ENCODE results near the gene HYAL3.

Gene HYAL3

DNA sequence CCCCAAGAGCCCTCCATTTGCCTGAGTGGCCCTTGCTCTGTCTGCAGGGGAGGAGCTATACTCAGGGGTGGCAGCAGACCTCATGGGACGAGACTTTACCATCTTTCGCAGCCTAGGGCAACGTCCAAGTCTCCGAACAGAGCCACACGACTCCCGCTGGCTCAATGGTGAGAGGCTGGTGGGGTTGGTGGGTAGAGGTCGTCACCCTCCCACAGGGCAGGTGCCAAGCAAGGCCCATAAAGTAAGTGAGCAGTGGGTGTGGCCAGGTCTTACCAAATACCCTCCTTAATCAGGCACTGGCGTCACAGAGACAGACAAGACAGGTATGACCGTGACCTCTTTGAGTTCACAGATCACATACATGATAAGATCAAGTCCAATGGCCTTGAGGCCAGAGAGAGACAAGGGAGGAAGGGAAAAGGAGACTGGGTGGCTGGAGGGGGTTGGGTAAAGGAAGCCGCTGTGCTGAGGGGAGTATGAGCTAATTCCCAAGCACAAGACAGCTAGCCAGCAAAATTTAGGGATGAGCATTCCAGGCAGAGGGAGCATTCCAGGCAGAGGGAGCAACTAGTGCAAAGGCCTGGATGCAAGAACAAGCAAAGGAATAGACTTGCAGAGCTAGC, 27.8 kb downstream of the HYAL3 start:
- DNase-seq (ENCODE audit: low read depth): no peak
- TF ChIP-seq, protein P1, sequence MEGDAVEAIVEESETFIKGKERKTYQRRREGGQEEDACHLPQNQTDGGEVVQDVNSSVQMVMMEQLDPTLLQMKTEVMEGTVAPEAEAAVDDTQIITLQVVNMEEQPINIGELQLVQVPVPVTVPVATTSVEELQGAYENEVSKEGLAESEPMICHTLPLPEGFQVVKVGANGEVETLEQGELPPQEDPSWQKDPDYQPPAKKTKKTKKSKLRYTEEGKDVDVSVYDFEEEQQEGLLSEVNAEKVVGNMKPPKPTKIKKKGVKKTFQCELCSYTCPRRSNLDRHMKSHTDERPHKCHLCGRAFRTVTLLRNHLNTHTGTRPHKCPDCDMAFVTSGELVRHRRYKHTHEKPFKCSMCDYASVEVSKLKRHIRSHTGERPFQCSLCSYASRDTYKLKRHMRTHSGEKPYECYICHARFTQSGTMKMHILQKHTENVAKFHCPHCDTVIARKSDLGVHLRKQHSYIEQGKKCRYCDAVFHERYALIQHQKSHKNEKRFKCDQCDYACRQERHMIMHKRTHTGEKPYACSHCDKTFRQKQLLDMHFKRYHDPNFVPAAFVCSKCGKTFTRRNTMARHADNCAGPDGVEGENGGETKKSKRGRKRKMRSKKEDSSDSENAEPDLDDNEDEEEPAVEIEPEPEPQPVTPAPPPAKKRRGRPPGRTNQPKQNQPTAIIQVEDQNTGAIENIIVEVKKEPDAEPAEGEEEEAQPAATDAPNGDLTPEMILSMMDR (conservative IDR thresholded peaks at IDR 0.05; ENCODE audit: low read depth, low read length): no peak
- no peak overlapping the region for H3K4me3 ChIP-seq (ENCODE audit: low read length)

DNA sequence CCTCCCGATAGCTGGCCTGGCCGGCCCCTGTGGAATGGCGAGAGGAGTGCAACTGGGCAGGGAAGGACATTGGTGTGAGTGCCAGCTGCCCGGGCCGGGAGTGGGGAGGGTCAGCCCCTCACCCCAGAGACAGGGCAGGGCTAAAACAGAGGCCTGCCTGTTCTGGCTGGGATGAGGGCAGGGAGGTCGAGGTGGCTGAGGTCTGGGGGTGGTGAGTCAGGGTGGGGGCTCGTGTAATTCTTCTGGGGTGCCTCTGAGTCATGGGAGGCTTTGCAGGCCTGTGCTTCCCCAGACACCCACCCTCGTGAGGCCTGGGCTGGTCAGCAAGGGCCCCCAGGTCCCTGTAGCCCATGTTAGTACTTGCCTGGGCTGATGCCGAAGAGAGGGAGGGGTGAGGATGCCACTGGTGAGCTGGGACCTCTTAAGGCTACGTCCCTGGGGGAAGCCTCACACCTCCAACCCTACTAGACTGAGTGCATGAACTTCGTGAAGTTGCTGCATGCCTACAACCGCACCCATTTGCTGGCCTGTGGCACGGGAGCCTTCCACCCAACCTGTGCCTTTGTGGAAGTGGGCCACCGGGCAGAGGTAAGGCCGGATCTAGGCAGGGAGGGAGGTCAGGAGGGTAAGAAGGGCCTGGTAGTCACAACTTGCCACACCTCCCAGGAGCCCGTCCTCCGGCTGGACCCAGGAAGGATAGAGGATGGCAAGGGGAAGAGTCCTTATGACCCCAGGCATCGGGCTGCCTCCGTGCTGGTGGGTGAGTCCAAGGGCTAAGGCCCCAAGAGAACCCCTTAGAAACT, 28.6 kb downstream of the HYAL3 start:
- H3K4me3 ChIP-seq (ENCODE audit: low read length): peak overlapping the region; percentile 51
- no peak for DNase-seq (ENCODE audit: low read depth)
- TF ChIP-seq, protein P1 (conservative IDR thresholded peaks at IDR 0.05; ENCODE audit: low read depth, low read length): no peak

DNA sequence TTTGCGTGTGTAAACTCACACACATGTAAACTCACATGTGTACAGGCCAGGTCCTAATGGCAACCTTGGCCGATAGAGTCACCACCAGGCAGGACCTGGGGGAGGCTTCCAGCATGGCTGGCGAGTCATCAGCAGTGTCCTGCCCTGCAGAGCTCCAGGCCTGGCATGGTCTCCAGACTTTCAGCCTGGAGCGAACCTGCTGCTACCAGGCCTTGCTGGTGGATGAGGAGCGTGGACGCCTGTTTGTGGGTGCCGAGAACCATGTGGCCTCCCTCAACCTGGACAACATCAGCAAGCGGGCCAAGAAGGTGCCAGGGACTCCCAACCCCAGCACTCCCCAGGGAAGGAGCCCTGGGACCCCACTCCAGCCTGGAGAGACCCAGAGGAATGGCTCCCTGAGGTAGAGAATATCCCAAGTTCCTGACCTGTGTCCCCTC, 29.2 kb downstream of the HYAL3 start:
- H3K4me3 ChIP-seq (ENCODE audit: low read length): peak overlapping the region; percentile 51
- DNase-seq (ENCODE audit: low read depth): no peak
- TF ChIP-seq, protein P1 (conservative IDR thresholded peaks at IDR 0.05; ENCODE audit: low read depth, low read length): no peak

DNA sequence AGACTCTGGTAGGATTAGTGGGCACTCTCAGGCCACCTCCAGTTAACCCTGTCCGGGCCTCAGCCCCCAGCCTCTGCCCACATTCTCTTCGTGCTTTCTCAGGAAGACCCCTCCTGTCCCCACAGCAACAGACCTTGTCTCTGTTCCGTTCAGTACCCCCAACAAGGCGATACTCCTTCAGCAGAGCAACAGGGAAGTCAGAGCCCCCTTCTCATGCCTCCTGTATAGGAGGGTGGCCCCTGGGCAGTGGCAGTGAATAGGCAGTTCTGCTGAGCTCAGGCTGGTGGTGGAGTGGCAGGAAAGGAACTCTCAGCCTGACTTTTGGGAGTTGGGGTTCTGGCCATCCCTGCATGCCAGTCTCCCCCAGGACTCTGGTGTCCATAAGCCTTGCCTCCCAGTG, 29.7 kb downstream of the HYAL3 start:
- no peak for DNase-seq (ENCODE audit: low read depth)
- TF ChIP-seq, protein P1 (conservative IDR thresholded peaks at IDR 0.05; ENCODE audit: low read depth, low read length): no peak
- peak overlapping the region; percentile 51 for H3K4me3 ChIP-seq (ENCODE audit: low read length)

DNA sequence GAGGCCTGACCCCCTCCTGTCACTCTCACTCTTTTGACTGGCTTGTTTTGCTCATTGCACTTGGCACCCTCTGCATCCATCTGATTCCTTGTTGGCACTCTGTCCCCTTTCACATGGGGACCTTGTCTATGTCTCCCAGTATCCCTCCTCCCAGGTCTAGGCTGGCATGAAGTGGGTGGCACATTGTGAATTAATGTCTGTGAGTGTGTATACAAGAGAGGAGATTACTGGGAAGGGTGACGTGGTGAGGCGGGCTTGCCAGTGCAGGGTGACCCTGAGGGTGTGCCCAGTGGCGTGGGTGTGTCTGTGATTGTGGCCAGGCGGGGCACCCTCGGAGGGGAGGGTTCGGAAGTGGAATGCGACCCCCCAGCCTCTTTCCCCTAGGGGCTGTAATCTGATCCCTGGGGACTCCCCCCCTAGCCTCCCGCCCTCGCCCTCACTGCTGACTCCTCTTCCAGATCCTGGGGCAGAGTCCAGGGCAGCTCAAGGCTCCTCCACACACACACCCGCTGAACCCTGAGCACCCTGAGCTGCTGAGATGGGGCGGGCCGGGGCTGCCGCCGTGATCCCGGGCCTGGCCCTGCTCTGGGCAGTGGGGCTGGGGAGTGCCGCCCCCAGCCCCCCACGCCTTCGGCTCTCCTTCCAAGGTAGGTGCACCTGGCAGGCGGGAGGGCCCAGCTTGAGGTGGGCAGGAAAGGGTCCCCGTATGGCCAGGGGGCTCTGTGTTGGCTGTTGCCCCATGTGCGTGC, 30.3 kb downstream of the HYAL3 start, which contains the start of gene SEMA3B:
Gene SEMA3B (plus strand): TSS at position 445 of the 749 bp plus-strand sequence. CDS start 94 bp downstream, at position 539.
- TF ChIP-seq, protein P1 (conservative IDR thresholded peaks at IDR 0.05; ENCODE audit: low read depth, low read length): no peak
- H3K4me3 ChIP-seq (ENCODE audit: low read length): peak within 1 kb of the TSS; percentile 51
- DNase-seq (ENCODE audit: low read depth): peak; percentile 81

DNA sequence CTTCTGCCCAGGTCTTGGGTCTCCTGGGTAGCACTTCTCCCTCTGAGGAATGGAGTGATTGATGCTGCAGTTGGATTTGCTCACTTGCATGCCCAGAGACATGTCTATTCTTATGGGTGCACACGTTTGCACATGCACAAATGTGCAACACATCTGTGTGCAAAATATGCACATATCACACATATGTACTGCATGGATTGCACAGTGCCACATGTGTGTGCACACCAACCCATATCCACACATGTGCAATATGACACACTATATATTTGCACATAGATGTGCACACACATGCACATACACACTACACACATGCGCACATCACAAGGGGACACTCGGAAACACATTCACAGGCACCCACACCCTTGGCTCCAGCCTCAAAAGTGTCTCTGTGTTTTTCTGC, 30.9 kb downstream of the HYAL3 start:
- TF ChIP-seq, protein P1 (conservative IDR thresholded peaks at IDR 0.05; ENCODE audit: low read depth, low read length): no peak
- peak overlapping the region; percentile 51 for H3K4me3 ChIP-seq (ENCODE audit: low read length)
- DNase-seq (ENCODE audit: low read depth): no peak
